Measurements from ENCODE around the gene XRCC3.

DNA sequence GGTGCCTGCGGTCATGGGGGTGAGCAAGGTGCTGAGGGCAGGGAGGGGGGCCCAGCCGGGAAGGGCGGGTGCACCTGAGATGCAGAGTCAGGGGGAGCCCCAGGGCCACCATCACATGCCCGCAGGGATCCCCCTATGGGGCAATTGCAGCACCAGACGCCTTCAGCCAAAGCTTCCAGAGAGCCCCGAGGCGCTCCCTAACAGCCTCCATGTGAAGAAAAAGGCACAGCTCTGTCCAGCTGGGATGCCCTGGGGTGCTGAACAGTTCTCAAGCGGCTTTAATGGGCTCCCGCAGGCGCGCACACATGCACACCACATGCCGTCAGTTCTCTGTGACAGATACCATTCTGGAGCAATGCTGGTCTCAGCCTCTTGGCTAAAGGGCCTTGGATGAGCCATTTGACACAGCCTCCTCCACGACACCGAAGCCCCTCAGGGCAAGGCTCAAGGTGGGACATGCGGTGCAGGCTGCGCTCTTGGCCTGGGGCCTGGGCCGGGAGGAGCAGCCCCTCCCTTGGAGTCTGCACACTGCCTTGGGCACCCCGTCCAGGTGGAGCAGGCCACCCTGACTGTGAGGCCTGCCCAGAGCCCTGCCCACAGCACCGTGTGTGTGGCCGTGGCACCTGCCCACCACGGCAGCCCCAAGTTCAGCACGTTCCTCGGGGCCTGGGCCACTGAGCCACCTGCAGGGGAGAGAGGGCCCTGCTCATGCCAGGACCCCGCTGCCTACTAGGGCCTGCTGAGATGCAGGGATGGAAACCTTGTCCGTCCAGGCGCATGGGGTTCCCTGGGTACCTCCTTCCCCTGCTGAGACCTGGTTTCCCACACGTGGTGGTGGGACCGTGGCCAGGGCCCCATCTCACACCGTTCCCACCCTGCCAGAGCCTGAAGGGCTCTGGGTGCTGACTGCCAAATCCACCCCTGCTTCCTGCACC lies 7.7 kb downstream of the XRCC3 start:
- TF ChIP-seq, protein P1, sequence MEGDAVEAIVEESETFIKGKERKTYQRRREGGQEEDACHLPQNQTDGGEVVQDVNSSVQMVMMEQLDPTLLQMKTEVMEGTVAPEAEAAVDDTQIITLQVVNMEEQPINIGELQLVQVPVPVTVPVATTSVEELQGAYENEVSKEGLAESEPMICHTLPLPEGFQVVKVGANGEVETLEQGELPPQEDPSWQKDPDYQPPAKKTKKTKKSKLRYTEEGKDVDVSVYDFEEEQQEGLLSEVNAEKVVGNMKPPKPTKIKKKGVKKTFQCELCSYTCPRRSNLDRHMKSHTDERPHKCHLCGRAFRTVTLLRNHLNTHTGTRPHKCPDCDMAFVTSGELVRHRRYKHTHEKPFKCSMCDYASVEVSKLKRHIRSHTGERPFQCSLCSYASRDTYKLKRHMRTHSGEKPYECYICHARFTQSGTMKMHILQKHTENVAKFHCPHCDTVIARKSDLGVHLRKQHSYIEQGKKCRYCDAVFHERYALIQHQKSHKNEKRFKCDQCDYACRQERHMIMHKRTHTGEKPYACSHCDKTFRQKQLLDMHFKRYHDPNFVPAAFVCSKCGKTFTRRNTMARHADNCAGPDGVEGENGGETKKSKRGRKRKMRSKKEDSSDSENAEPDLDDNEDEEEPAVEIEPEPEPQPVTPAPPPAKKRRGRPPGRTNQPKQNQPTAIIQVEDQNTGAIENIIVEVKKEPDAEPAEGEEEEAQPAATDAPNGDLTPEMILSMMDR (IDR thresholded peaks at IDR 0.05), result no peak
- no peak for TF ChIP-seq POLR2AphosphoS5 (IDR thresholded peaks at IDR 0.05; ENCODE audit: low read depth, low read length)

All from Panc1 (cell line).